ENCODE results near the gene GPC1. TPM values are rescaled to one million over a fixed set of nuclear protein-coding genes. Genes with fewer than 3 reads are reported as not detected.

Gene GPC1
- total and polyA plus RNA-seq, 2 experiments from 2014 or later, result 9.0 to 46.2 TPM

DNA sequence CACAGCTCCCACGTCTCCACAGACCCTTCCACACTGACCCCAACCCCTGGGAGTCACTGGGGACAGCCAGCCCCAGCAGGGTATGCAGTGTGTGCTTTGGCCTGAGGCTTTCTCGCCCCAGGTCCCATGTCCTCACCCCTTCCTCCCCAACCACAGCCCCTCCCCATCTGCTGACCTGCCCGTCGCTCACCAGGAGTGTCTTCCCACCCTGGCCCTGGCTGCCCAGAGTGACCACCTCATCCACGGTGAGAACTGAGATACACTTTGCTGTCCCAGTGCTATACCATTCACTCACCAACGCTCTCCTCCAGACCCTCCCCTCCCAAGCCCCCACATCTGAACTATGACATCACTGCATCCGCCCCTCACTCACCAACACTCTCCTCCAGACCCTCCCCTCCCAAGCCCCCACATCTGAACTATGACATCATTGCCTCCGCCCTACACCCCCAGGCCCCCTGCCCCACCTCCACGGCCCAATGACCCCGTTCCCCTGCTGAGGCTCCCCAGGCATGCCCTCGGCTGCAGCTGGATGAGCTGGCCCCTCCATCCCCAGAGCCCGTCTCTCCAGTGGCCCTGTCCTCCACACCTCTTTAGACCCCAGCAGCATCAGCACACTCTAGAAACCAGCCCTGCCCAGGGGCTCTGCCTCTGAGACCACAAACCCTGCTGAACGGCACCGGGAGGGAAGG is 67.1 kb downstream of the GPC1 start:
- no peaks in the 10 kb centered on the region; the same call in 2 of the 3 replicates for H3K9me3 Mint-ChIP-seq
- H3K4me3 ChIP-seq, result no peak overlapping the region
- no peaks in the 10 kb centered on the region for H4K20me1 ChIP-seq (replicated peaks; ENCODE audit: insufficient read depth)
- H3K27ac Mint-ChIP-seq, result no peak overlapping the region
- H3K36me3 ChIP-seq (ENCODE audit: insufficient read depth), result no peaks in the 10 kb centered on the region
- no peaks in the 10 kb centered on the region for H3K4me1 ChIP-seq (ENCODE audit: insufficient read depth)
- no peak overlapping the region for H2AFZ ChIP-seq
- DNase-seq (ENCODE audit: low spot score), result no peak
- no peak overlapping the region for H3K4me2 ChIP-seq
- peaks cover 9% of the 10 kb centered on the region for H3K27me3 Mint-ChIP-seq (ENCODE audit: insufficient read depth, low read depth, poor library complexity)
- no peaks in the 10 kb centered on the region for H3F3A ChIP-seq (replicated peaks; ENCODE audit: low read depth)
- H3K27ac ChIP-seq (ENCODE audit: low read depth), result no peak overlapping the region
- no peaks in the 10 kb centered on the region for H3K9me2 ChIP-seq (ENCODE audit: insufficient read depth)
- TF ChIP-seq ZNF462 (CRISPR knock-in tag; IDR thresholded peaks at IDR 0.05) (no peak), CREB1 (CRISPR knock-in tag; IDR thresholded peaks at IDR 0.05; ENCODE audit: low read depth) (no peak), ZNF114 (CRISPR knock-in tag; IDR thresholded peaks at IDR 0.05) (no peak), STAT1 (IDR thresholded peaks at IDR 0.05; ENCODE audit: unreplicated experiment) (no peak), POLR2AphosphoS5 (IDR thresholded peaks at IDR 0.05; ENCODE audit: low read depth) (no peak), EZH2 (IDR thresholded peaks at IDR 0.05; ENCODE audit: low read depth, unreplicated experiment) (no peak), CTCF (conservative IDR thresholded peaks at IDR 0.05; ENCODE audit: low read depth in 2 of 2) (no peak), NANOG (IDR thresholded peaks at IDR 0.05; ENCODE audit: borderline replicate concordance) (no peak), ZNF331 (CRISPR knock-in tag; IDR thresholded peaks at IDR 0.05; ENCODE audit: low read depth) (no peak), EZH2phosphoT487 (IDR thresholded peaks at IDR 0.05; ENCODE audit: unreplicated experiment) (no peak), JUNB (IDR thresholded peaks at IDR 0.05; ENCODE audit: unreplicated experiment) (no peak)
- TF ChIP-seq, protein P1, sequence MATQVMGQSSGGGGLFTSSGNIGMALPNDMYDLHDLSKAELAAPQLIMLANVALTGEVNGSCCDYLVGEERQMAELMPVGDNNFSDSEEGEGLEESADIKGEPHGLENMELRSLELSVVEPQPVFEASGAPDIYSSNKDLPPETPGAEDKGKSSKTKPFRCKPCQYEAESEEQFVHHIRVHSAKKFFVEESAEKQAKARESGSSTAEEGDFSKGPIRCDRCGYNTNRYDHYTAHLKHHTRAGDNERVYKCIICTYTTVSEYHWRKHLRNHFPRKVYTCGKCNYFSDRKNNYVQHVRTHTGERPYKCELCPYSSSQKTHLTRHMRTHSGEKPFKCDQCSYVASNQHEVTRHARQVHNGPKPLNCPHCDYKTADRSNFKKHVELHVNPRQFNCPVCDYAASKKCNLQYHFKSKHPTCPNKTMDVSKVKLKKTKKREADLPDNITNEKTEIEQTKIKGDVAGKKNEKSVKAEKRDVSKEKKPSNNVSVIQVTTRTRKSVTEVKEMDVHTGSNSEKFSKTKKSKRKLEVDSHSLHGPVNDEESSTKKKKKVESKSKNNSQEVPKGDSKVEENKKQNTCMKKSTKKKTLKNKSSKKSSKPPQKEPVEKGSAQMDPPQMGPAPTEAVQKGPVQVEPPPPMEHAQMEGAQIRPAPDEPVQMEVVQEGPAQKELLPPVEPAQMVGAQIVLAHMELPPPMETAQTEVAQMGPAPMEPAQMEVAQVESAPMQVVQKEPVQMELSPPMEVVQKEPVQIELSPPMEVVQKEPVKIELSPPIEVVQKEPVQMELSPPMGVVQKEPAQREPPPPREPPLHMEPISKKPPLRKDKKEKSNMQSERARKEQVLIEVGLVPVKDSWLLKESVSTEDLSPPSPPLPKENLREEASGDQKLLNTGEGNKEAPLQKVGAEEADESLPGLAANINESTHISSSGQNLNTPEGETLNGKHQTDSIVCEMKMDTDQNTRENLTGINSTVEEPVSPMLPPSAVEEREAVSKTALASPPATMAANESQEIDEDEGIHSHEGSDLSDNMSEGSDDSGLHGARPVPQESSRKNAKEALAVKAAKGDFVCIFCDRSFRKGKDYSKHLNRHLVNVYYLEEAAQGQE (IDR thresholded peaks at IDR 0.05; ENCODE audit: unreplicated experiment), result no peak
- TF ChIP-seq, protein P2, sequence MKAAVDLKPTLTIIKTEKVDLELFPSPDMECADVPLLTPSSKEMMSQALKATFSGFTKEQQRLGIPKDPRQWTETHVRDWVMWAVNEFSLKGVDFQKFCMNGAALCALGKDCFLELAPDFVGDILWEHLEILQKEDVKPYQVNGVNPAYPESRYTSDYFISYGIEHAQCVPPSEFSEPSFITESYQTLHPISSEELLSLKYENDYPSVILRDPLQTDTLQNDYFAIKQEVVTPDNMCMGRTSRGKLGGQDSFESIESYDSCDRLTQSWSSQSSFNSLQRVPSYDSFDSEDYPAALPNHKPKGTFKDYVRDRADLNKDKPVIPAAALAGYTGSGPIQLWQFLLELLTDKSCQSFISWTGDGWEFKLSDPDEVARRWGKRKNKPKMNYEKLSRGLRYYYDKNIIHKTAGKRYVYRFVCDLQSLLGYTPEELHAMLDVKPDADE (IDR thresholded peaks at IDR 0.05), result no peak
- no peaks in the 10 kb centered on the region for H3K27me3 ChIP-seq (ENCODE audit: insufficient read depth)
- H3K36me3 Mint-ChIP-seq (ENCODE audit: low read depth), result no peaks in the 10 kb centered on the region
- no peak overlapping the region for H3K4me3 Mint-ChIP-seq
- ATAC-seq, result no peak
- no peaks in the 10 kb centered on the region for H3K79me2 ChIP-seq (replicated peaks; ENCODE audit: insufficient read depth)
- no peaks in the 10 kb centered on the region for H3K4me1 Mint-ChIP-seq
